ENCODE measurements around the gene PID1. TPM values are rescaled to one million over a fixed set of nuclear protein-coding genes. Genes with fewer than 3 reads are reported as not detected.

Gene PID1
- polyA plus RNA-seq, 3 donors = 61.8 to 117 (median 62.3) TPM

DNA sequence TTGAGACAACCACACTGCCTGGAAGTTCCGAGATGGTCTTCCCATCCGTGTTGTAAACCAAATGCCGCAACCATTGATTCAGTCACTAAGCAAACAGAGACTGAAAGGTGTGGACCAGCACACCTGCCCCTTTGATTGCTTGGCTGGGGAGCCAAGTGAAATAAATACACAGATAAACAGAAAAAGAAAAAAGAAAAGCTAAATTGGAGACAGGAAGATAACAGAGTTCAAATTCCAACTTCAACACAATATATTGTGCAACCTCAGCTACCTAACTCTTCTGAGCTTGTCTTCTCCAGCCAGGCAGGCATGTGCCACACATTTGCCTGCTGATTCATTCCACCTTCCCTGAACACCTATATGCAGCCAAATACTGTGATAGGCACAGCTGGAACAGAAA lies 110.9 kb downstream of the PID1 start:
- Histone ChIP-seq H3K4me1 (ENCODE audit: control insufficient read depth in 1 of 2, insufficient read depth in 2 of 2, low read length in 2 of 2) (no peaks in the 10 kb centered on the region), H3K79me2 (ENCODE audit: insufficient read depth, low read length) (no peaks in the 10 kb centered on the region), H2AFZ (ENCODE audit: insufficient read depth, low read depth, low read length, poor library complexity, severe bottlenecking) (no peak overlapping the region), H3K36me3 (replicated peaks in 1 of 2; ENCODE audit: control insufficient read depth in 1 of 2, insufficient read depth in 2 of 2, low read length in 2 of 2) (peaks cover 0 to 5% of the 10 kb centered on the region in 2 donors), H3K9ac (ENCODE audit: insufficient read depth, low read length, poor library complexity, severe bottlenecking) (no peak overlapping the region), H3K4me2 (replicated peaks; ENCODE audit: extremely low read depth, low read length, poor library complexity, severe bottlenecking) (no peak overlapping the region), H3K27ac (ENCODE audit: low read depth in 1 of 2, low read length in 2 of 2) (no peak overlapping the region), H3K4me3 (replicated peaks in 1 of 3; ENCODE audit: low read depth in 2 of 3, low read length in 3 of 3) (no peak overlapping the region), H3K27me3 (ENCODE audit: control insufficient read depth in 2 of 2, insufficient read depth in 2 of 2, low read length in 2 of 2) (no peaks in the 10 kb centered on the region), H3K9me3 (replicated peaks in 1 of 2; ENCODE audit: control insufficient read depth in 1 of 2, insufficient read depth in 1 of 2, low read length in 2 of 2) (peaks cover 0 to 12% of the 10 kb centered on the region in 2 donors), H4K20me1 (ENCODE audit: insufficient read depth, low read length) (peaks cover 96% of the 10 kb centered on the region)
- WGBS (ENCODE audit: insufficient coverage) = 100% methylated on average over 1 of the region's 3 CpGs
- H3K36me3 Mint-ChIP-seq = peaks cover 4 to 7% of the 10 kb centered on the region in 2 donors
- peaks cover 0 to 3% (median 0%) of the 10 kb centered on the region in 3 donors for H3K27me3 Mint-ChIP-seq (ENCODE audit: low read depth in 3 of 3)
- peak overlapping the region in 1 of 7 donors; percentile 18 for H3K27ac Mint-ChIP-seq
- no peak for DNase-seq
- peaks cover 0 to 22% (median 9%) of the 10 kb centered on the region in 7 donors for H3K9me3 Mint-ChIP-seq
- intact Hi-C loops (cut with micrococcal nuclease) = no loop called here
- H3K4me1 Mint-ChIP-seq = no peaks in the 10 kb centered on the region
- no peak overlapping the region for H3K4me3 Mint-ChIP-seq
- TF ChIP-seq, protein P1, sequence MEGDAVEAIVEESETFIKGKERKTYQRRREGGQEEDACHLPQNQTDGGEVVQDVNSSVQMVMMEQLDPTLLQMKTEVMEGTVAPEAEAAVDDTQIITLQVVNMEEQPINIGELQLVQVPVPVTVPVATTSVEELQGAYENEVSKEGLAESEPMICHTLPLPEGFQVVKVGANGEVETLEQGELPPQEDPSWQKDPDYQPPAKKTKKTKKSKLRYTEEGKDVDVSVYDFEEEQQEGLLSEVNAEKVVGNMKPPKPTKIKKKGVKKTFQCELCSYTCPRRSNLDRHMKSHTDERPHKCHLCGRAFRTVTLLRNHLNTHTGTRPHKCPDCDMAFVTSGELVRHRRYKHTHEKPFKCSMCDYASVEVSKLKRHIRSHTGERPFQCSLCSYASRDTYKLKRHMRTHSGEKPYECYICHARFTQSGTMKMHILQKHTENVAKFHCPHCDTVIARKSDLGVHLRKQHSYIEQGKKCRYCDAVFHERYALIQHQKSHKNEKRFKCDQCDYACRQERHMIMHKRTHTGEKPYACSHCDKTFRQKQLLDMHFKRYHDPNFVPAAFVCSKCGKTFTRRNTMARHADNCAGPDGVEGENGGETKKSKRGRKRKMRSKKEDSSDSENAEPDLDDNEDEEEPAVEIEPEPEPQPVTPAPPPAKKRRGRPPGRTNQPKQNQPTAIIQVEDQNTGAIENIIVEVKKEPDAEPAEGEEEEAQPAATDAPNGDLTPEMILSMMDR (IDR thresholded peaks at IDR 0.05) = no peak

DNA sequence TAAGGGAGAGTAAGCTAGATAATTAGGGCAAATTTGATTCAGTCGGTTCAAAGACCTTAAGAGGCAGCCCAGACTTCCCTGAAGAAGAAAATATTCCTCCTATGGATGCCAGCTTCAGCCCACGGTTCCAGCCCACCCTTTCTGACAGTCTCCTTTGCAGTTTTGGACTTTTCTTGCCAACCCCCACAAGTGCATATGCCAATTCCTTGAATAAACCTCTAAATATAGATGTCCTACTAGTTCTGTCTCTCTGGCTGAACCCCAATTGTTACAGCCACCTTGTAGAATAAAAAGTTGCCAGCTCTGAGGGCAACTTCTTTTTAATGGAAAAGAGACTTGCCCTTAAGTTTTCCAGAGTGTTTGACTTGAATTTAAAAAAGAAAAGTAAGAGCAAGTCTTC lies 111.7 kb downstream of the PID1 start:
- Histone ChIP-seq H3K27me3 (ENCODE audit: control insufficient read depth in 2 of 2, insufficient read depth in 2 of 2, low read length in 2 of 2) (no peaks in the 10 kb centered on the region), H3K9me3 (replicated peaks in 1 of 2; ENCODE audit: control insufficient read depth in 1 of 2, insufficient read depth in 1 of 2, low read length in 2 of 2) (peaks cover 0 to 12% of the 10 kb centered on the region in 2 donors), H3K4me2 (replicated peaks; ENCODE audit: extremely low read depth, low read length, poor library complexity, severe bottlenecking) (no peak overlapping the region), H3K4me1 (ENCODE audit: control insufficient read depth in 1 of 2, insufficient read depth in 2 of 2, low read length in 2 of 2) (no peaks in the 10 kb centered on the region), H3K4me3 (replicated peaks in 1 of 3; ENCODE audit: low read depth in 2 of 3, low read length in 3 of 3) (no peak overlapping the region), H3K9ac (ENCODE audit: insufficient read depth, low read length, poor library complexity, severe bottlenecking) (no peak overlapping the region), H4K20me1 (ENCODE audit: insufficient read depth, low read length) (peaks cover 96% of the 10 kb centered on the region), H3K27ac (ENCODE audit: low read depth in 1 of 2, low read length in 2 of 2) (no peak overlapping the region), H2AFZ (ENCODE audit: insufficient read depth, low read depth, low read length, poor library complexity, severe bottlenecking) (no peak overlapping the region), H3K36me3 (replicated peaks in 1 of 2; ENCODE audit: control insufficient read depth in 1 of 2, insufficient read depth in 2 of 2, low read length in 2 of 2) (peaks cover 0 to 13% of the 10 kb centered on the region in 2 donors), H3K79me2 (ENCODE audit: insufficient read depth, low read length) (no peaks in the 10 kb centered on the region)
- no peak for DNase-seq
- TF ChIP-seq, protein P1 (IDR thresholded peaks at IDR 0.05) = no peak
- H3K9me3 Mint-ChIP-seq = peaks cover 0 to 22% (median 9%) of the 10 kb centered on the region in 7 donors
- peaks cover 5 to 10% of the 10 kb centered on the region in 2 donors for H3K36me3 Mint-ChIP-seq
- WGBS (ENCODE audit: insufficient coverage) = no CpG with 5 or more reads among the region's 2 CpGs
- intact Hi-C loops (cut with micrococcal nuclease) = no loop called here
- H3K4me3 Mint-ChIP-seq = no peak overlapping the region
- no peak overlapping the region for H3K27ac Mint-ChIP-seq
- H3K4me1 Mint-ChIP-seq = no peaks in the 10 kb centered on the region
- H3K27me3 Mint-ChIP-seq (ENCODE audit: low read depth in 3 of 3) = peaks cover 0 to 3% (median 0%) of the 10 kb centered on the region in 3 donors
